Activated CD4-positive, alpha-beta T cell treated with anti-CD3 and anti-CD28 coated beads, Interleukin-2, amount 50 U/mL, for 24 hours (primary cell): Measurements from ENCODE around the gene GOLPH3.

ENCODE experiments used
- DNase-seq, 2 donors: peaks; one replicate each; pipeline ENCODE4 v3.0.0-alpha.2; 2020; ENCODE audit warnings: low read depth in 1 of 2, low spot score in 1 of 2

Gene GOLPH3

DNA sequence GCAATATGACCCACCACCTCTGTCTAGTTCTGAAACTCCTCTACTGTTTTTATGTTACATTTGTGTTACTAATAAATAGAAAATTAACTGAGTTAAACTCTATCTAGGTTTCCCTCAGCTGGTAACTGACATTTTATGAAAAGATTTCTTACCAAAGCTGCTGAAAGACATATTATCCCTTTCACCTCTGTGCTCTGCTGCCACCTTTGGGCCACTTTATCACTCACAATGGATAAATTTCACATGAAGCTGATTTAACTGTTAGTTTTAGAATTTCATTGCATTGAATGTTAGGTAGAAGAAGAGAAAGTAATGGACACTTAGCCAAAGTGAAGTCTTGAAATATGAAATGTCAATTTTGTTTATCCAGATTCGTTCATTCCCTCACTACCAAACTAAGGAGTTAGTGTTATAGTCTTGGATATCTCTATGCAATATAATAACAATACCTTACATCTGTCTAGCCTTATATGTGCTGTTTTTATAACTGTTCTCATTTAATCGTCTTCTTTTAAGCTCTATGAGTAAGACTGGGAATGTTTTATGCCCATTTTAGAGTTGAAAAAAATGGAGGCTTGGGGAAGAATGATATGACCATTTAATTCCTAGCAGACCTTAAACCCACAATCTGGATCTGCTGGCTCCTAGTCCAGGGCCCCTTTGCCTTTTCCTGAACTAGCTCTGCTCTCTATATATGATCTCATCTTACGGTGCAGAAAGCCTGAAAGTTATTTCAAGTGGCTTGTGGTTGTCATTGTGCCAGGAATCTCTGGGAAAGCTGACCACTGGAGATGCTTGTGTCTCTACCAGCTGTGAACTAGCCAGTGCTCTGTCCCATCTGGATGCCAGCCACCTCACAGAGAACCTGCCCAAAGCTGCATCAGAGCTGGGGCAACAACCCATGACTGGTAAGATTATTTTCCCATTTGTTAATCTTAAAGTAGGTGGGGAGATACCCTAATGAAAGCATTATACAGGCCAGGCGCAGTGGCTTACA is 97.1 kb downstream of the GOLPH3 start:
- peak in 1 of 2 donors; percentile 7 for DNase-seq
